Kidney (tissue), 14 donors: Measurements from ENCODE around the gene CCR9. TPM values are rescaled to one million over a fixed set of nuclear protein-coding genes. Genes with fewer than 3 reads are reported as not detected.

Source experiments
- DNase-seq, 5 donors: peaks; one replicate each; pipeline ENCODE4 v3.0.0-alpha.2; 2013 to 2020
- FAIRE-seq: peaks from 2 replicates; lab custom pipeline; 2012; peaks lifted over from hg19 to GRCh38; lab: Jason Lieb, UNC
- H3K27ac ChIP-seq, 2 donors: one replicate each; pipeline ENCODE4 v1.7.0; 2013; ENCODE audit warnings: low read depth in 2 of 2, low read length in 2 of 2, inconsistent platforms in 1 of 2
- H3K27me3 ChIP-seq: one replicate; pipeline ENCODE4 v1.7.1; 2013; ENCODE audit warnings: low read length, inconsistent platforms; ENCODE audit not compliant: control insufficient read depth, insufficient read depth
- H3K36me3 ChIP-seq, 3 donors: one replicate each; pipeline versions ENCODE4 v1.7.0 to v1.7.1; 2013; ENCODE audit warnings: low read length in 3 of 3, control low read depth in 1 of 3, inconsistent platforms in 1 of 3; ENCODE audit not compliant: insufficient read depth in 3 of 3, control insufficient read depth in 2 of 3
- H3K4me1 ChIP-seq, 3 donors: one replicate each; pipeline versions ENCODE4 v1.7.0 to v1.7.1; 2013; ENCODE audit warnings: low read length in 3 of 3, inconsistent platforms in 1 of 3, low read depth in 1 of 3; ENCODE audit not compliant: control insufficient read depth in 2 of 3, insufficient read depth in 2 of 3
- H3K4me3 ChIP-seq, 3 donors: one replicate each; pipeline versions ENCODE4 v1.7.0 to v1.8.1; 2013; ENCODE audit warnings: low read length in 3 of 3, control low read depth in 1 of 3, inconsistent platforms in 1 of 3
- H3K9ac ChIP-seq, 3 donors: one replicate each; pipeline versions ENCODE4 v1.7.0 to v1.7.1; 2013; ENCODE audit warnings: low read length in 3 of 3, control low read depth in 1 of 3, inconsistent platforms in 1 of 3
- H3K9me3 ChIP-seq, 3 donors: one replicate each; pipeline versions ENCODE4 v1.7.0 to v1.7.1; 2013; ENCODE audit warnings: low read length in 3 of 3, control low read depth in 1 of 3, inconsistent platforms in 1 of 3; ENCODE audit not compliant: control insufficient read depth in 2 of 3, insufficient read depth in 1 of 3
- intact Hi-C: fragments of 100-400 bp; cut with DNase I; formaldehyde crosslinking; loops from one replicate; pipeline ENCODE4 v1.11.1; 2022
- polyA plus RNA-seq: library from polyadenylated mRNA; stranded (reverse); fragments of 350-450 nt; fragmentation: Illumina TruSeq; extraction: RNeasy Lipid Tissue Mini Kit (QIAGEN cat#74804); gene quantifications from one replicate; pipeline ENCODE4 v1.2.3, GENCODE V29; 2014; ENCODE audit warnings: low read depth, low replicate concordance; ENCODE audit not compliant: insufficient read depth
- total RNA-seq: library from RNA; stranded (reverse); fragmentation: NEBNext Ultra II Directional; extraction: Animal tissue kit (Norgen Biotek cat#: 25700); gene quantifications from one replicate; pipeline ENCODE4 v1.2.1, GENCODE V29; 2021
- TF ChIP-seq, protein P1 (sequence below): IDR thresholded peaks from 3 replicates; pipeline ENCODE4 v1.5.1; 2012; ENCODE audit warnings: mild to moderate bottlenecking, moderate library complexity, borderline replicate concordance; ENCODE audit not compliant: insufficient read depth; ENCODE audit errors: extremely low read depth
- donor health status: control.
- donor health status: control.
- donor health status: control.
- donor health status: control.
- donor health status: control.
- donor health status: DM: yes; HTN: yes; CAD: no.
- donor health status: Normal renal cell carcinoma (clear cell type).

Gene CCR9
- total and polyA plus RNA-seq, 2 donors from 2014 or later = 0.22 to 0.43 TPM

DNA sequence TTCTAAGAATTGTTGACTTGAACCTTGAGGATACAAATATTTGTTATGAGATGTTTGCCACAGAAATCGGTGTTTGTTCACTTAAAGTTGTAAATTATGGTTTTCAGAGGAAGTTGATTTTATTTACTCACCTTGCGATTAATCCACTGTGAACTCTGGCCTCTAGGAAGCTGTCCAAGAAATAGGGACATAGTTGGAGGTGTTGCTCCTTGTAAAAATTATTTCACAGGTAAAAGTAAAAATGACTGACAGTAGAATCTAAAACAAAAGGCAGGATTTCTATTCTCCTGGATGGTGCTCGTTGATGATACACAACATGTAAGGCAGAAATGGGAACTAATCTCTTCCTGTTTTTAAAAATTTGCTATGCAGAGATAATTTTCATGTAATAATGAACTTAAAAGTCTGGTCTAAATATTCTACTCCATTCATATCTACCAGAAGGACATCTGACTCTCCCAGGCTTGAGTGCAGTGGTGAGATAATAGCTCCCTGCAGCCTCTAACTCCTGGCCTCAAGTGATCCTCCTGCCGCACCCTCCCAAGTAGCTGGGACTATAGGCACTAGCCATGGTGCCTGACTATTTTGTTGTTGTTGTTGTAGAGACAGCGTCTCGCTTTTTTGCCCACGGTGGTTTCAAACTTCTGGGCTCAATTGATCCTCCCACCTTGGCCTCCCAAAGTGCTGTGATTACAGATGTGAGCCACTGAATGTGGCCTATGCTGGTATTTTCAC, 27.4 kb upstream of the CCR9 start:
- intact Hi-C loops = no loop called here
- no peaks in the 10 kb centered on the region for H3K27me3 ChIP-seq
- H3K9ac ChIP-seq = no peak overlapping the region
- H3K27ac ChIP-seq = no peak overlapping the region
- no peaks in the 10 kb centered on the region for H3K9me3 ChIP-seq
- H3K4me1 ChIP-seq = no peaks in the 10 kb centered on the region
- FAIRE-seq = no peak
- DNase-seq = no peak
- H3K4me3 ChIP-seq = no peak overlapping the region
- no peaks in the 10 kb centered on the region for H3K36me3 ChIP-seq
- TF ChIP-seq, protein P1, sequence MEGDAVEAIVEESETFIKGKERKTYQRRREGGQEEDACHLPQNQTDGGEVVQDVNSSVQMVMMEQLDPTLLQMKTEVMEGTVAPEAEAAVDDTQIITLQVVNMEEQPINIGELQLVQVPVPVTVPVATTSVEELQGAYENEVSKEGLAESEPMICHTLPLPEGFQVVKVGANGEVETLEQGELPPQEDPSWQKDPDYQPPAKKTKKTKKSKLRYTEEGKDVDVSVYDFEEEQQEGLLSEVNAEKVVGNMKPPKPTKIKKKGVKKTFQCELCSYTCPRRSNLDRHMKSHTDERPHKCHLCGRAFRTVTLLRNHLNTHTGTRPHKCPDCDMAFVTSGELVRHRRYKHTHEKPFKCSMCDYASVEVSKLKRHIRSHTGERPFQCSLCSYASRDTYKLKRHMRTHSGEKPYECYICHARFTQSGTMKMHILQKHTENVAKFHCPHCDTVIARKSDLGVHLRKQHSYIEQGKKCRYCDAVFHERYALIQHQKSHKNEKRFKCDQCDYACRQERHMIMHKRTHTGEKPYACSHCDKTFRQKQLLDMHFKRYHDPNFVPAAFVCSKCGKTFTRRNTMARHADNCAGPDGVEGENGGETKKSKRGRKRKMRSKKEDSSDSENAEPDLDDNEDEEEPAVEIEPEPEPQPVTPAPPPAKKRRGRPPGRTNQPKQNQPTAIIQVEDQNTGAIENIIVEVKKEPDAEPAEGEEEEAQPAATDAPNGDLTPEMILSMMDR = no peak

DNA sequence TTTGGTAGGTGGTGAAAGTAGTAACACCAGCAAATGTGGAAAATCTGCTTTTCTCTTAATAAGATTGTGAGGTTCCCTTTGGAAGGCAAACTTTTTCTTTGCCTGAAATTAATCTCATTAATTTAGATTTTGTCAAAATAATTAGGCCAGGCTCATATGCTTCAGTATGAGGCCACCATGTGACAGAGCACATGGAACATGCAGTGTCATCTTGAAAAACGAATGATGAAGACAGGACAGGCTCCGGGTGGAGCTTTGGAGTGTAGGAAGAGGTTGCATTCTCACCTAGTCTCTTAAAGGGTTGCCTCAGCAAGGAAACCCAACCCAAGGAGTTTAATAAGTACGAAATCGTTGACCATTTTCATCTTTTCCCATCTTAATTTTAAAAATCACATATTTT, 25.9 kb upstream of the CCR9 start:
- no peaks in the 10 kb centered on the region for H3K4me1 ChIP-seq
- no peaks in the 10 kb centered on the region for H3K27me3 ChIP-seq
- H3K9ac ChIP-seq = no peak overlapping the region
- intact Hi-C loops = no loop called here
- H3K27ac ChIP-seq = no peak overlapping the region
- TF ChIP-seq, protein P1 = no peak
- H3K36me3 ChIP-seq = no peaks in the 10 kb centered on the region
- DNase-seq (no peak), FAIRE-seq (no peak)
- H3K4me3 ChIP-seq = no peak overlapping the region
- no peaks in the 10 kb centered on the region for H3K9me3 ChIP-seq

DNA sequence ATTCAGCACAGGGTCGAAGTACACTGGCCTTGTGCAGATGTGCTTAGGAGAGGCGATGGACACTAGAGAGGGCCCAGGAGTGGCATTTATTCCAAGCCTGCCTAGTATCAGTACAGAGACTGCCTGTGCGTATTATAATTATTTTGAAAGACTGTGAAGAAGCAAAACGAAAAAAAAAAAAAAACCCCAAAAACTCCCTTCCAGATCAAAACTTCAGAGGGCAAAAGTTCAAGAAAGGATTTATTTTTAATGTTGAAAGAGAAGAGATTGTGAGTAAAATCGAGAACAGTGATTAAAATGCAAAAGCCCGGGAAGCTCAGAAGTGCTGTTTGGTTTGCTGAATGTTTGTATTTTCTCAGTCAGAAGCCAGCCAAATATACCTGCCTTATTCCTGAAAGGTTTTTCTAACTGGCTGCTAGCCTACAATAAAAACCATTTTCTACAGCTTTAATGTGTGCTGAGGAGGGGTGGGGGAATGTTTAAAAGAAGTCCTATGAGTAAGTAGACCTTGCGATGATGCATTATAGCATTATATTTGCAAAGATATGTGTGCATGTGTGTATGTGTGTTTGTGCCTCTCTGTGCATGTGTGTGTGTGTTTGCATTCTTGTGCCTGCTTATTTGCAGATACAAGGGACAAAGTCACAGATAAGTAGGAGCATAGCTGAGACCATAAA, 25.2 kb upstream of the CCR9 start:
- no peaks in the 10 kb centered on the region for H3K27me3 ChIP-seq
- H3K4me1 ChIP-seq = no peaks in the 10 kb centered on the region
- H3K27ac ChIP-seq = no peak overlapping the region
- TF ChIP-seq, protein P1 = no peak
- no peaks in the 10 kb centered on the region for H3K9me3 ChIP-seq
- no peak overlapping the region for H3K4me3 ChIP-seq
- FAIRE-seq = no peak
- H3K9ac ChIP-seq = no peak overlapping the region
- no peak for DNase-seq
- intact Hi-C loops = no loop called here
- no peaks in the 10 kb centered on the region for H3K36me3 ChIP-seq
